ENCODE results near the gene TCFL5.

- TF ChIP-seq CTCF (IDR thresholded peaks at IDR 0.05) (no peak), POLR2A (IDR thresholded peaks at IDR 0.05) (no peak), POLR2AphosphoS5 (IDR thresholded peaks at IDR 0.05) (no peak)
Measured at GRCh38 chr20:62792940-62793756, 68.5 kb downstream of the TCFL5 start.
